A673 (cell line): ENCODE data around the gene SLIT3. TPM values are rescaled to one million over a fixed set of nuclear protein-coding genes. Genes with fewer than 3 reads are reported as not detected.

Experiments used
- BruUV-seq: library from RNA; stranded (reverse); fragments of 400-500 nt; replicated peaks from 2 replicates; lab custom pipeline; 2021; lab: Mats Ljungman, UMichigan
- CTCF ChIA-PET: fragments of 300-600 bp; sonication (Branson Sonifier 250); formaldehyde crosslinking; loops from one replicate; lab custom pipeline; 2022; ENCODE audit warnings: antibody characterized with exemption; lab: Charles Lee
- POLR2A ChIA-PET: fragments of 300-600 bp; sonication (Branson Sonifier 250); formaldehyde crosslinking; loops from one replicate; lab custom pipeline; 2022; ENCODE audit warnings: antibody characterized with exemption; ENCODE audit not compliant: low non-redundant PET; lab: Charles Lee
- DNase-seq: peaks from one replicate; pipeline ENCODE4 v3.0.0-alpha.2; 2015; ENCODE audit warnings: low spot score
- H3K27ac ChIP-seq: fragments of 200-600 bp; sonication (generic); 2 replicates; pipeline ENCODE4 v1.5.1; 2016; ENCODE audit warnings: mixed run types, low read depth, mild to moderate bottlenecking, mixed read lengths, antibody characterized with exemption, low read length; ENCODE audit not compliant: poor library complexity, severe bottlenecking
- H3K27me3 ChIP-seq: fragments of 200-600 bp; sonication (generic); replicated peaks from 2 replicates; pipeline ENCODE4 v1.6.1; 2017; ENCODE audit warnings: mixed run types, low read depth, mild to moderate bottlenecking, mixed read lengths, antibody characterized with exemption, low read length; ENCODE audit not compliant: insufficient read depth, poor library complexity
- H3K36me3 ChIP-seq: fragments of 200-600 bp; sonication (generic); 2 replicates; pipeline ENCODE4 v1.6.1; 2016; ENCODE audit warnings: mixed run types, mild to moderate bottlenecking, mixed read lengths, antibody characterized with exemption, low read length; ENCODE audit not compliant: insufficient read depth, poor library complexity, severe bottlenecking
- H3K4me1 ChIP-seq: fragments of 200-600 bp; sonication (generic); 2 replicates; pipeline ENCODE4 v1.6.1; 2017; ENCODE audit warnings: mixed run types, mild to moderate bottlenecking, mixed read lengths, antibody characterized with exemption, low read length; ENCODE audit not compliant: insufficient read depth, poor library complexity, severe bottlenecking
- H3K4me3 ChIP-seq: fragments of 200-600 bp; sonication (generic); 2 replicates; pipeline ENCODE4 v1.5.1; 2016; ENCODE audit warnings: low read depth, mixed run types, mild to moderate bottlenecking, mixed read lengths, low read length; ENCODE audit not compliant: poor library complexity, severe bottlenecking
- H3K9me3 ChIP-seq: fragments of 200-600 bp; sonication (generic); 2 replicates; pipeline ENCODE4 v1.6.1; 2016; ENCODE audit warnings: mixed run types, low read depth, mild to moderate bottlenecking, mixed read lengths, antibody characterized with exemption, low read length; ENCODE audit not compliant: poor library complexity, severe bottlenecking
- EZH2 ChIP-seq: fragments of 200-600 bp; sonication (generic); IDR thresholded peaks from 2 replicates; pipeline ENCODE4 v1.6.1; 2017; ENCODE audit warnings: borderline replicate concordance, low read depth, mild to moderate bottlenecking, mixed read lengths, antibody characterized with exemption, low read length; ENCODE audit not compliant: poor library complexity, severe bottlenecking
- intact Hi-C: fragments of 100-400 bp; cut with micrococcal nuclease; formaldehyde crosslinking; loops from one replicate; pipeline ENCODE4 v1.10.0; 2022; ENCODE audit not compliant: unreplicated experiment
- total RNA-seq: library from RNA; stranded (reverse); gene quantifications from 2 replicates; pipeline ENCODE4 v1.2.3, GENCODE V29; 2021
- TF ChIP-seq, protein P1 (sequence below): fragments of 300-800, 200-600 bp; sonication (generic); conservative IDR thresholded peaks from 2 replicates; pipeline ENCODE4 v1.5.1; 2017; ENCODE audit warnings: low read depth, mild to moderate bottlenecking, antibody characterized with exemption, low read length, moderate library complexity, mixed read lengths

The SLIT3 gene
- total RNA-seq, 1 experiment from 2014 or later, result not detected

DNA sequence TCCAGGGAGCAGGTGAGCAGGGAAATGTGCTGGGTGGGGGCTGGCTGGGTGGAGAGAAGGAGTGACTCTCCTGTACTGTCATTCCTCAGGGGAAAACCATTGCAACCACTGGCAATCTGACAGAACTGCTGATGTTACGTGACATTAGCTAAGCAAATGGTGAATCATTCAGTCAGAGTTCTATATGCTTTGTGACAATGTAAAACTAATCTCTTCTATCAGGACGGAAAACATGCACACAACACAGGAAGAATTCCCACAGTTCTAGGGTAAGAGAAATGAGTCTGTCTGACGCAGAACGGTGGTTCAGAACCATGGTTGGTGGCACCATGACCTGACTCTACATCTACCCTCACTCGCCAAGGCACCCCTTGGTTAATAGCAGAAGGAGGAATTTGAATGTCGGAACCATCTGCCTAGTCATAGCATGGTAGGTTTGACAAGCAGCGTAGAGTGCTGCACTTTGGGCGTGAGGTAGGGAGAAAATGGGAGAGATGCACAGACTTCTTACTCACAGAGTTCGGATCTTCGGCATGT lies 478.1 kb downstream of the SLIT3 start:
- H3K27me3 ChIP-seq, result peaks cover 77% of the 10 kb centered on the region
- CTCF ChIA-PET, result interaction anchor here (0.6 kb wide), 1 partner anchor 1059 kb away, joined by 3 read pairs; no protein-coding TSS in a partner anchor

GRCh38 chr5:168822248-168822744 lies 478.6 kb downstream of the SLIT3 start:
- Histone ChIP-seq H3K27me3 (peaks cover 79% of the 10 kb centered on the region), H3K27ac (no peak overlapping the region), H3K4me1 (peaks cover 13% of the 10 kb centered on the region), H3K9me3 (no peaks in the 10 kb centered on the region), H3K36me3 (no peaks in the 10 kb centered on the region), H3K4me3 (no peak overlapping the region)
- BruUV-seq, result no TSS peak
- POLR2A ChIA-PET, result no interaction called here
- no peak for DNase-seq
- CTCF ChIA-PET, result no interaction called here
- no peak for TF ChIP-seq EZH2
- TF ChIP-seq, protein P1, sequence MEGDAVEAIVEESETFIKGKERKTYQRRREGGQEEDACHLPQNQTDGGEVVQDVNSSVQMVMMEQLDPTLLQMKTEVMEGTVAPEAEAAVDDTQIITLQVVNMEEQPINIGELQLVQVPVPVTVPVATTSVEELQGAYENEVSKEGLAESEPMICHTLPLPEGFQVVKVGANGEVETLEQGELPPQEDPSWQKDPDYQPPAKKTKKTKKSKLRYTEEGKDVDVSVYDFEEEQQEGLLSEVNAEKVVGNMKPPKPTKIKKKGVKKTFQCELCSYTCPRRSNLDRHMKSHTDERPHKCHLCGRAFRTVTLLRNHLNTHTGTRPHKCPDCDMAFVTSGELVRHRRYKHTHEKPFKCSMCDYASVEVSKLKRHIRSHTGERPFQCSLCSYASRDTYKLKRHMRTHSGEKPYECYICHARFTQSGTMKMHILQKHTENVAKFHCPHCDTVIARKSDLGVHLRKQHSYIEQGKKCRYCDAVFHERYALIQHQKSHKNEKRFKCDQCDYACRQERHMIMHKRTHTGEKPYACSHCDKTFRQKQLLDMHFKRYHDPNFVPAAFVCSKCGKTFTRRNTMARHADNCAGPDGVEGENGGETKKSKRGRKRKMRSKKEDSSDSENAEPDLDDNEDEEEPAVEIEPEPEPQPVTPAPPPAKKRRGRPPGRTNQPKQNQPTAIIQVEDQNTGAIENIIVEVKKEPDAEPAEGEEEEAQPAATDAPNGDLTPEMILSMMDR, result no peak
- intact Hi-C loops, result no loop called here

More for the DNA sequence above, 478.1 kb downstream of the SLIT3 start:
- Histone ChIP-seq H3K4me3 (no peak overlapping the region), H3K4me1 (peaks cover 13% of the 10 kb centered on the region), H3K27ac (no peak overlapping the region), H3K9me3 (no peaks in the 10 kb centered on the region), H3K36me3 (no peaks in the 10 kb centered on the region)
- peak; percentile 39 for DNase-seq
- no TSS peak for BruUV-seq
- intact Hi-C loops, result no loop called here
- TF ChIP-seq, protein P1, result no peak
- no peak for TF ChIP-seq EZH2
- POLR2A ChIA-PET, result no interaction called here

- DNase-seq, result peak; percentile 74
- TF ChIP-seq, protein P1, result no peak
- TF ChIP-seq EZH2, result no peak
- no peak overlapping the region for H3K27ac ChIP-seq
- no peak overlapping the region for H3K4me3 ChIP-seq
- no peaks in the 10 kb centered on the region for H3K36me3 ChIP-seq
- CTCF ChIA-PET, result interaction anchor here (0.7 kb wide), 1 partner anchor 207 kb away, joined by 5 read pairs; no protein-coding TSS in a partner anchor
- BruUV-seq, result no TSS peak
- intact Hi-C loops, result loop anchor here (2.0 kb wide), 1 partner anchor 78 kb away; no protein-coding TSS in a partner anchor
- POLR2A ChIA-PET, result no interaction called here
- H3K9me3 ChIP-seq, result no peaks in the 10 kb centered on the region
- H3K4me1 ChIP-seq, result peaks cover 13% of the 10 kb centered on the region
- H3K27me3 ChIP-seq, result peaks cover 78% of the 10 kb centered on the region
Measured at GRCh38 chr5:168820874-168821273, 480.1 kb downstream of the SLIT3 start.
